OCI-LY7 (cell line): ENCODE data around the gene GABRR2.

Source experiments
- CTCF ChIP-seq: fragments of 200-600 bp; sonication (generic); conservative IDR thresholded peaks from 2 replicates; pipeline ENCODE4 v1.5.1; 2014; ENCODE audit warnings: mild to moderate bottlenecking, antibody characterized with exemption, low read length, moderate library complexity, mixed read lengths
- EZH2phosphoT487 ChIP-seq: fragments of 200-600 bp; sonication (generic); IDR thresholded peaks from 2 replicates; pipeline ENCODE4 v1.6.1; 2018; ENCODE audit warnings: low read depth, borderline replicate concordance, mild to moderate bottlenecking, mixed run types, antibody characterized with exemption, low read length, moderate library complexity, mixed read lengths

- TF ChIP-seq CTCF (no peak), EZH2phosphoT487 (no peak)
Observed at GRCh38 chr6:89287351-89288028, 27.6 kb downstream of the GABRR2 start.
